ENCODE measurements around the gene ROBO2. TPM values are rescaled to one million over a fixed set of nuclear protein-coding genes. Genes with fewer than 3 reads are reported as not detected.

ROBO2 gene
- total and polyA plus RNA-seq, 2 experiments from 2014 or later, result 1.5 to 7.8 TPM

DNA sequence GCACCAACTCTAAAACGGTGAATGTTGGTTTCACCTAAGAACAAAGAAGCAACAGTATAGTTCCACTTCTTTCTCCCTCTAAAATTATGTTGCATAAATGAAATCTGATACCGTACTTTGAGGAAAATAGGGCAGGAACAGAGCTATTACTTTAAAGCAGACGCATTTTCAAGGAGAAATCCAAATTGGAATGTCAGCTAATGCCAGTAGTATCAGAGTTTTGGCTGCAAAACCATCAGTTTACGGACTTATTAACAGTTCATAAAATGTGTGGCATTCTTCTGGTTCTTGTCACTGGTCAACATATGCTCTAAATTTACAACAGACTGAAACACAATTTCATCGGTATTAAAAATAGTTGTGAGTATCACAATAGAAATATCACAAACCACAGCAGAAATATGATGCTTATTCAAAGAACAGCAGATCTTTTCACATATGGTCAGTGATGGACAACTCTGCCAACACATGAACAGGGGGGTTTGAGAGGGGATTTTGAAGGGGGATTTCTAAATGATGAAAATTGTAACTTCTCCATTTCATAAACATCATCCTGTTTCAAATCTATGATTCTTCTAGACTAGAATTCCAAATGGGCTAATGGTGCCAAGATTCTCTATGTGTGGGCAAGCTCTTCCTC lies 38.7 kb upstream of the ROBO2 start:
- H3K4me3 Mint-ChIP-seq, result no peak overlapping the region
- no peaks in the 10 kb centered on the region for H3K27me3 Mint-ChIP-seq (ENCODE audit: insufficient read depth, low read depth, poor library complexity)
- H3K79me2 ChIP-seq (replicated peaks; ENCODE audit: insufficient read depth), result no peaks in the 10 kb centered on the region
- H3K27me3 ChIP-seq (ENCODE audit: insufficient read depth), result no peaks in the 10 kb centered on the region
- ATAC-seq (no peak), DNase-seq (ENCODE audit: low spot score) (no peak)
- H3K9me3 Mint-ChIP-seq, result no peaks in the 10 kb centered on the region
- no peaks in the 10 kb centered on the region for H3K36me3 Mint-ChIP-seq (ENCODE audit: low read depth)
- peaks cover 3% of the 10 kb centered on the region; the same call in 1 of the 3 replicates for H3K4me1 Mint-ChIP-seq
- no peaks in the 10 kb centered on the region for H3K9me2 ChIP-seq (ENCODE audit: insufficient read depth)
- H4K20me1 ChIP-seq (replicated peaks; ENCODE audit: insufficient read depth), result no peaks in the 10 kb centered on the region
- no peak overlapping the region for H3K27ac ChIP-seq (ENCODE audit: low read depth)
- H3F3A ChIP-seq (replicated peaks; ENCODE audit: low read depth), result no peaks in the 10 kb centered on the region
- no peaks in the 10 kb centered on the region for H3K36me3 ChIP-seq (ENCODE audit: insufficient read depth)
- no peak overlapping the region for H3K4me3 ChIP-seq
- TF ChIP-seq, protein P1, sequence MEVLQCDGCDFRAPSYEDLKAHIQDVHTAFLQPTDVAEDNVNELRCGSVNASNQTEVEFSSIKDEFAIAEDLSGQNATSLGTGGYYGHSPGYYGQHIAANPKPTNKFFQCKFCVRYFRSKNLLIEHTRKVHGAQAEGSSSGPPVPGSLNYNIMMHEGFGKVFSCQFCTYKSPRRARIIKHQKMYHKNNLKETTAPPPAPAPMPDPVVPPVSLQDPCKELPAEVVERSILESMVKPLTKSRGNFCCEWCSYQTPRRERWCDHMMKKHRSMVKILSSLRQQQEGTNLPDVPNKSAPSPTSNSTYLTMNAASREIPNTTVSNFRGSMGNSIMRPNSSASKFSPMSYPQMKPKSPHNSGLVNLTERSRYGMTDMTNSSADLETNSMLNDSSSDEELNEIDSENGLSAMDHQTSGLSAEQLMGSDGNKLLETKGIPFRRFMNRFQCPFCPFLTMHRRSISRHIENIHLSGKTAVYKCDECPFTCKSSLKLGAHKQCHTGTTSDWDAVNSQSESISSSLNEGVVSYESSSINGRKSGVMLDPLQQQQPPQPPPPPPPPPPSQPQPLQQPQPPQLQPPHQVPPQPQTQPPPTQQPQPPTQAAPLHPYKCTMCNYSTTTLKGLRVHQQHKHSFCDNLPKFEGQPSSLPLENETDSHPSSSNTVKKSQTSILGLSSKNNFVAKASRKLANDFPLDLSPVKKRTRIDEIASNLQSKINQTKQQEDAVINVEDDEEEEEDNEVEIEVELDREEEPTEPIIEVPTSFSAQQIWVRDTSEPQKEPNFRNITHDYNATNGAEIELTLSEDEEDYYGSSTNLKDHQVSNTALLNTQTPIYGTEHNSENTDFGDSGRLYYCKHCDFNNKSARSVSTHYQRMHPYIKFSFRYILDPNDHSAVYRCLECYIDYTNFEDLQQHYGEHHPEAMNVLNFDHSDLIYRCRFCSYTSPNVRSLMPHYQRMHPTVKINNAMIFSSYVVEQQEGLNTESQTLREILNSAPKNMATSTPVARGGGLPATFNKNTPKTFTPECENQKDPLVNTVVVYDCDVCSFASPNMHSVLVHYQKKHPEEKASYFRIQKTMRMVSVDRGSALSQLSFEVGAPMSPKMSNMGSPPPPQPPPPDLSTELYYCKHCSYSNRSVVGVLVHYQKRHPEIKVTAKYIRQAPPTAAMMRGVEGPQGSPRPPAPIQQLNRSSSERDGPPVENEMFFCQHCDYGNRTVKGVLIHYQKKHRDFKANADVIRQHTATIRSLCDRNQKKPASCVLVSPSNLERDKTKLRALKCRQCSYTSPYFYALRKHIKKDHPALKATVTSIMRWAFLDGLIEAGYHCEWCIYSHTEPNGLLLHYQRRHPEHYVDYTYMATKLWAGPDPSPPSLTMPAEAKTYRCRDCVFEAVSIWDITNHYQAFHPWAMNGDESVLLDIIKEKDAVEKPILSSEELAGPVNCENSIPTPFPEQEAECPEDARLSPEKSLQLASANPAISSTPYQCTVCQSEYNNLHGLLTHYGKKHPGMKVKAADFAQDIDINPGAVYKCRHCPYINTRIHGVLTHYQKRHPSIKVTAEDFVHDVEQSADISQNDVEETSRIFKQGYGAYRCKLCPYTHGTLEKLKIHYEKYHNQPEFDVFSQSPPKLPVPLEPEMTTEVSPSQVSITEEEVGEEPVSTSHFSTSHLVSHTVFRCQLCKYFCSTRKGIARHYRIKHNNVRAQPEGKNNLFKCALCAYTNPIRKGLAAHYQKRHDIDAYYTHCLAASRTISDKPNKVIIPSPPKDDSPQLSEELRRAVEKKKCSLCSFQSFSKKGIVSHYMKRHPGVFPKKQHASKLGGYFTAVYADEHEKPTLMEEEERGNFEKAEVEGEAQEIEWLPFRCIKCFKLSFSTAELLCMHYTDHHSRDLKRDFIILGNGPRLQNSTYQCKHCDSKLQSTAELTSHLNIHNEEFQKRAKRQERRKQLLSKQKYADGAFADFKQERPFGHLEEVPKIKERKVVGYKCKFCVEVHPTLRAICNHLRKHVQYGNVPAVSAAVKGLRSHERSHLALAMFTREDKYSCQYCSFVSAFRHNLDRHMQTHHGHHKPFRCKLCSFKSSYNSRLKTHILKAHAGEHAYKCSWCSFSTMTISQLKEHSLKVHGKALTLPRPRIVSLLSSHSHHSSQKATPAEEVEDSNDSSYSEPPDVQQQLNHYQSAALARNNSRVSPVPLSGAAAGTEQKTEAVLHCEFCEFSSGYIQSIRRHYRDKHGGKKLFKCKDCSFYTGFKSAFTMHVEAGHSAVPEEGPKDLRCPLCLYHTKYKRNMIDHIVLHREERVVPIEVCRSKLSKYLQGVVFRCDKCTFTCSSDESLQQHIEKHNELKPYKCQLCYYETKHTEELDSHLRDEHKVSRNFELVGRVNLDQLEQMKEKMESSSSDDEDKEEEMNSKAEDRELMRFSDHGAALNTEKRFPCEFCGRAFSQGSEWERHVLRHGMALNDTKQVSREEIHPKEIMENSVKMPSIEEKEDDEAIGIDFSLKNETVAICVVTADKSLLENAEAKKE (CRISPR knock-in tag; IDR thresholded peaks at IDR 0.05), result no peak
- TF ChIP-seq STAT1 (IDR thresholded peaks at IDR 0.05; ENCODE audit: unreplicated experiment) (no peak), ZNF331 (CRISPR knock-in tag; IDR thresholded peaks at IDR 0.05; ENCODE audit: low read depth) (no peak), JUNB (IDR thresholded peaks at IDR 0.05; ENCODE audit: unreplicated experiment) (no peak), EZH2phosphoT487 (IDR thresholded peaks at IDR 0.05; ENCODE audit: unreplicated experiment) (no peak), CREB1 (CRISPR knock-in tag; IDR thresholded peaks at IDR 0.05; ENCODE audit: low read depth) (no peak), POLR2AphosphoS5 (IDR thresholded peaks at IDR 0.05; ENCODE audit: low read depth) (no peak), NANOG (IDR thresholded peaks at IDR 0.05; ENCODE audit: borderline replicate concordance) (no peak), EZH2 (IDR thresholded peaks at IDR 0.05; ENCODE audit: low read depth, unreplicated experiment) (no peak), ZNF114 (CRISPR knock-in tag; IDR thresholded peaks at IDR 0.05) (no peak)
- TF ChIP-seq, protein P2, sequence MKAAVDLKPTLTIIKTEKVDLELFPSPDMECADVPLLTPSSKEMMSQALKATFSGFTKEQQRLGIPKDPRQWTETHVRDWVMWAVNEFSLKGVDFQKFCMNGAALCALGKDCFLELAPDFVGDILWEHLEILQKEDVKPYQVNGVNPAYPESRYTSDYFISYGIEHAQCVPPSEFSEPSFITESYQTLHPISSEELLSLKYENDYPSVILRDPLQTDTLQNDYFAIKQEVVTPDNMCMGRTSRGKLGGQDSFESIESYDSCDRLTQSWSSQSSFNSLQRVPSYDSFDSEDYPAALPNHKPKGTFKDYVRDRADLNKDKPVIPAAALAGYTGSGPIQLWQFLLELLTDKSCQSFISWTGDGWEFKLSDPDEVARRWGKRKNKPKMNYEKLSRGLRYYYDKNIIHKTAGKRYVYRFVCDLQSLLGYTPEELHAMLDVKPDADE (IDR thresholded peaks at IDR 0.05), result no peak
- TF ChIP-seq, protein P3, sequence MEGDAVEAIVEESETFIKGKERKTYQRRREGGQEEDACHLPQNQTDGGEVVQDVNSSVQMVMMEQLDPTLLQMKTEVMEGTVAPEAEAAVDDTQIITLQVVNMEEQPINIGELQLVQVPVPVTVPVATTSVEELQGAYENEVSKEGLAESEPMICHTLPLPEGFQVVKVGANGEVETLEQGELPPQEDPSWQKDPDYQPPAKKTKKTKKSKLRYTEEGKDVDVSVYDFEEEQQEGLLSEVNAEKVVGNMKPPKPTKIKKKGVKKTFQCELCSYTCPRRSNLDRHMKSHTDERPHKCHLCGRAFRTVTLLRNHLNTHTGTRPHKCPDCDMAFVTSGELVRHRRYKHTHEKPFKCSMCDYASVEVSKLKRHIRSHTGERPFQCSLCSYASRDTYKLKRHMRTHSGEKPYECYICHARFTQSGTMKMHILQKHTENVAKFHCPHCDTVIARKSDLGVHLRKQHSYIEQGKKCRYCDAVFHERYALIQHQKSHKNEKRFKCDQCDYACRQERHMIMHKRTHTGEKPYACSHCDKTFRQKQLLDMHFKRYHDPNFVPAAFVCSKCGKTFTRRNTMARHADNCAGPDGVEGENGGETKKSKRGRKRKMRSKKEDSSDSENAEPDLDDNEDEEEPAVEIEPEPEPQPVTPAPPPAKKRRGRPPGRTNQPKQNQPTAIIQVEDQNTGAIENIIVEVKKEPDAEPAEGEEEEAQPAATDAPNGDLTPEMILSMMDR (conservative IDR thresholded peaks at IDR 0.05; ENCODE audit: low read depth in 2 of 2), result no peak
- TF ChIP-seq, protein P4, sequence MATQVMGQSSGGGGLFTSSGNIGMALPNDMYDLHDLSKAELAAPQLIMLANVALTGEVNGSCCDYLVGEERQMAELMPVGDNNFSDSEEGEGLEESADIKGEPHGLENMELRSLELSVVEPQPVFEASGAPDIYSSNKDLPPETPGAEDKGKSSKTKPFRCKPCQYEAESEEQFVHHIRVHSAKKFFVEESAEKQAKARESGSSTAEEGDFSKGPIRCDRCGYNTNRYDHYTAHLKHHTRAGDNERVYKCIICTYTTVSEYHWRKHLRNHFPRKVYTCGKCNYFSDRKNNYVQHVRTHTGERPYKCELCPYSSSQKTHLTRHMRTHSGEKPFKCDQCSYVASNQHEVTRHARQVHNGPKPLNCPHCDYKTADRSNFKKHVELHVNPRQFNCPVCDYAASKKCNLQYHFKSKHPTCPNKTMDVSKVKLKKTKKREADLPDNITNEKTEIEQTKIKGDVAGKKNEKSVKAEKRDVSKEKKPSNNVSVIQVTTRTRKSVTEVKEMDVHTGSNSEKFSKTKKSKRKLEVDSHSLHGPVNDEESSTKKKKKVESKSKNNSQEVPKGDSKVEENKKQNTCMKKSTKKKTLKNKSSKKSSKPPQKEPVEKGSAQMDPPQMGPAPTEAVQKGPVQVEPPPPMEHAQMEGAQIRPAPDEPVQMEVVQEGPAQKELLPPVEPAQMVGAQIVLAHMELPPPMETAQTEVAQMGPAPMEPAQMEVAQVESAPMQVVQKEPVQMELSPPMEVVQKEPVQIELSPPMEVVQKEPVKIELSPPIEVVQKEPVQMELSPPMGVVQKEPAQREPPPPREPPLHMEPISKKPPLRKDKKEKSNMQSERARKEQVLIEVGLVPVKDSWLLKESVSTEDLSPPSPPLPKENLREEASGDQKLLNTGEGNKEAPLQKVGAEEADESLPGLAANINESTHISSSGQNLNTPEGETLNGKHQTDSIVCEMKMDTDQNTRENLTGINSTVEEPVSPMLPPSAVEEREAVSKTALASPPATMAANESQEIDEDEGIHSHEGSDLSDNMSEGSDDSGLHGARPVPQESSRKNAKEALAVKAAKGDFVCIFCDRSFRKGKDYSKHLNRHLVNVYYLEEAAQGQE (IDR thresholded peaks at IDR 0.05; ENCODE audit: unreplicated experiment), result no peak
- H3K4me1 ChIP-seq (ENCODE audit: insufficient read depth), result no peaks in the 10 kb centered on the region
- H3K4me2 ChIP-seq, result no peak overlapping the region
- no peak overlapping the region for H2AFZ ChIP-seq
- no peak overlapping the region for H3K27ac Mint-ChIP-seq
